Measurements from ENCODE around the gene B4GALT1. TPM values are rescaled to one million over a fixed set of nuclear protein-coding genes. Genes with fewer than 3 reads are reported as not detected.

Gene B4GALT1
- 21.3 and 30.3 TPM in 2 replicates for total RNA-seq

GRCh38 chr9:33167084-33167971 is at the start of gene B4GALT1:
TSS of gene B4GALT1 (minus strand) at chr9:33167336. CDS start at chr9:33167169, 167 bp downstream.
- peak within 1 kb of the TSS; percentile 85 for H3K4me3 ChIP-seq (ENCODE audit: low read depth, low read length)
- TF ChIP-seq CTCF (IDR thresholded peaks at IDR 0.05; ENCODE audit: insufficient read depth, low read length, severe bottlenecking): no peak
- no peaks in the 10 kb centered on the region for H3K36me3 ChIP-seq (ENCODE audit: control insufficient read depth, insufficient read depth, low read length)
- no peaks in the 10 kb centered on the region for H3K27me3 ChIP-seq (ENCODE audit: control insufficient read depth, insufficient read depth, low read length)
- FAIRE-seq (no peak), DNase-seq (ENCODE audit: low read depth) (peak; percentile 84)

- Histone ChIP-seq H3K36me3 (ENCODE audit: control insufficient read depth, insufficient read depth, low read length) (no peaks in the 10 kb centered on the region), H3K27me3 (ENCODE audit: control insufficient read depth, insufficient read depth, low read length) (no peaks in the 10 kb centered on the region), H3K4me3 (ENCODE audit: low read depth, low read length) (no peak overlapping the region)
- DNase-seq (ENCODE audit: low read depth) (peak; percentile 81), FAIRE-seq (no peak)
- TF ChIP-seq CTCF (IDR thresholded peaks at IDR 0.05; ENCODE audit: insufficient read depth, low read length, severe bottlenecking): peak; percentile 8
Observed at GRCh38 chr9:33211695-33212393, 44.7 kb upstream of the B4GALT1 start.

- FAIRE-seq: no peak
- no peak for TF ChIP-seq CTCF (IDR thresholded peaks at IDR 0.05; ENCODE audit: insufficient read depth, low read length, severe bottlenecking)
Observed at GRCh38 chr9:33210006-33210715, 43.0 kb upstream of the B4GALT1 start.

GRCh38 chr9:33209394-33209793 is 42.3 kb upstream of the B4GALT1 start:
- no peak for TF ChIP-seq CTCF (IDR thresholded peaks at IDR 0.05; ENCODE audit: insufficient read depth, low read length, severe bottlenecking)
- Histone ChIP-seq H3K27me3 (ENCODE audit: control insufficient read depth, insufficient read depth, low read length) (no peaks in the 10 kb centered on the region), H3K36me3 (ENCODE audit: control insufficient read depth, insufficient read depth, low read length) (no peaks in the 10 kb centered on the region), H3K4me3 (ENCODE audit: low read depth, low read length) (no peak overlapping the region)
- FAIRE-seq: no peak
- DNase-seq (ENCODE audit: low read depth): no peak

More at GRCh38 chr9:33210006-33210715, 43.0 kb upstream of the B4GALT1 start:
- Histone ChIP-seq H3K27me3 (ENCODE audit: control insufficient read depth, insufficient read depth, low read length) (no peaks in the 10 kb centered on the region), H3K36me3 (ENCODE audit: control insufficient read depth, insufficient read depth, low read length) (no peaks in the 10 kb centered on the region), H3K4me3 (ENCODE audit: low read depth, low read length) (no peak overlapping the region)
- peak; percentile 23 for DNase-seq (ENCODE audit: low read depth)

GRCh38 chr9:33202552-33203201 is 35.5 kb upstream of the B4GALT1 start:
- Histone ChIP-seq H3K27me3 (ENCODE audit: control insufficient read depth, insufficient read depth, low read length) (no peaks in the 10 kb centered on the region), H3K36me3 (ENCODE audit: control insufficient read depth, insufficient read depth, low read length) (no peaks in the 10 kb centered on the region), H3K4me3 (ENCODE audit: low read depth, low read length) (no peak overlapping the region)
- DNase-seq (ENCODE audit: low read depth) (no peak), FAIRE-seq (no peak)
- TF ChIP-seq CTCF (IDR thresholded peaks at IDR 0.05; ENCODE audit: insufficient read depth, low read length, severe bottlenecking): no peak
